NCI-H146 treated with DMSO at 0.1 percent for 48 hours (cell line): ENCODE data around the gene ALPG.
"Not testable (repeated sequence)": the region's sequence is repeated elsewhere in the genome, so short reads cannot be mapped to it uniquely, and the experiment has no call there.

Experiments used
- DNase-seq: peaks from one replicate; lab custom pipeline; 2025; ENCODE audit not compliant: unreplicated experiment; lab: John Stamatoyannopoulos, UW

Gene ALPG

GRCh38 chr2:232376713-232377112 is 29.9 kb upstream of the ALPG start:
- no peak for DNase-seq

- no peak for DNase-seq
Observed at GRCh38 chr2:232377319-232377718, 29.3 kb upstream of the ALPG start.

- no peak for DNase-seq
Observed at GRCh38 chr2:232377841-232378734, 28.6 kb upstream of the ALPG start.

- DNase-seq: not testable (repeated sequence)
Observed at GRCh38 chr2:232378735-232379151, 27.9 kb upstream of the ALPG start, which contains the start of gene ALPP. Gene ALPP, plus strand, starts transcription at chr2:232378751. Its CDS starts 52 bp downstream, at chr2:232378803.

- not testable (repeated sequence) for DNase-seq
Observed at GRCh38 chr2:232379610-232380590, 26.7 kb upstream of the ALPG start.

GRCh38 chr2:232381204-232382031 is 25.2 kb upstream of the ALPG start:
- DNase-seq: not testable (repeated sequence)

- no peak for DNase-seq
Observed at GRCh38 chr2:232382331-232383225, 24.1 kb upstream of the ALPG start.

- no peak for DNase-seq
Observed at GRCh38 chr2:232384466-232384865, 22.2 kb upstream of the ALPG start.

GRCh38 chr2:232385058-232385457 is 21.6 kb upstream of the ALPG start:
- DNase-seq: not testable (repeated sequence)

GRCh38 chr2:232385660-232386489 is 20.8 kb upstream of the ALPG start:
- no peak for DNase-seq

- DNase-seq: no peak
Observed at GRCh38 chr2:232386490-232386739, 20.2 kb upstream of the ALPG start.

- no peak for DNase-seq
Observed at GRCh38 chr2:232386740-232387450, 19.7 kb upstream of the ALPG start.

- no peak for DNase-seq
Observed at GRCh38 chr2:232387451-232388171, 19.0 kb upstream of the ALPG start.

- DNase-seq: no peak
Observed at GRCh38 chr2:232388324-232388891, 18.2 kb upstream of the ALPG start.

GRCh38 chr2:232389327-232389726 is 17.3 kb upstream of the ALPG start:
- no peak for DNase-seq

GRCh38 chr2:232390661-232391060 is 16.0 kb upstream of the ALPG start:
- no peak for DNase-seq

- DNase-seq: no peak
Observed at GRCh38 chr2:232393556-232393955, 13.1 kb upstream of the ALPG start.
